ENCODE results near the gene YOD1.

The YOD1 gene

GRCh38 chr1:207024202-207025145 is 26.5 kb downstream of the YOD1 start:
- DNase-seq, result no peak

- DNase-seq, result no peak
These were observed 27.9 kb downstream of the YOD1 start for GRCh38 chr1:207022996-207023679.

- DNase-seq, result no peak
These were observed 29.0 kb downstream of the YOD1 start for GRCh38 chr1:207021876-207022596.

GRCh38 chr1:207021139-207021861 is 29.7 kb downstream of the YOD1 start:
- DNase-seq, result no peak

- no peak for DNase-seq
These were observed 30.3 kb downstream of the YOD1 start for GRCh38 chr1:207020709-207021107.

GRCh38 chr1:207020065-207020708 is 30.8 kb downstream of the YOD1 start:
- no peak for DNase-seq

GRCh38 chr1:207019661-207020060 is 31.3 kb downstream of the YOD1 start:
- no peak for DNase-seq

GRCh38 chr1:207019161-207019560 is 31.8 kb downstream of the YOD1 start:
- no peak for DNase-seq

- no peak for DNase-seq
These were observed 32.3 kb downstream of the YOD1 start for GRCh38 chr1:207018707-207019106.

GRCh38 chr1:207017615-207018559 is 33.1 kb downstream of the YOD1 start:
- DNase-seq, result no peak

GRCh38 chr1:207015791-207016190 is 35.2 kb downstream of the YOD1 start:
- DNase-seq, result no peak

- no peak for DNase-seq
These were observed 36.3 kb downstream of the YOD1 start for GRCh38 chr1:207014728-207015127.

GRCh38 chr1:207013321-207014085 is 37.5 kb downstream of the YOD1 start:
- DNase-seq, result no peak

GRCh38 chr1:207010726-207011125 is 40.3 kb downstream of the YOD1 start:
- no peak for DNase-seq

GRCh38 chr1:207009945-207010344 is 41.1 kb downstream of the YOD1 start:
- no peak for DNase-seq

GRCh38 chr1:207009182-207009850 is 41.7 kb downstream of the YOD1 start:
- DNase-seq, result no peak

- DNase-seq, result no peak
These were observed 43.5 kb downstream of the YOD1 start for GRCh38 chr1:207007352-207008033.

GRCh38 chr1:207006914-207007313 is 44.1 kb downstream of the YOD1 start:
- DNase-seq, result no peak

GRCh38 chr1:207006083-207006482 is 44.9 kb downstream of the YOD1 start:
- no peak for DNase-seq
